Daoy (cell line): Measurements from ENCODE around the gene ITGB3. TPM values are rescaled to one million over a fixed set of nuclear protein-coding genes. Genes with fewer than 3 reads are reported as not detected.
A peak's percentile ranks its signal among the peaks of the same experiment; 100 is the strongest.

Experiments
- DNase-seq: peaks from one replicate; pipeline ENCODE4 v3.0.0-alpha.2; 2015; ENCODE audit warnings: low read depth
- total RNA-seq: library from RNA; depleted of rRNA; stranded (reverse); fragments of >200 nt; shearing (Covaris generic); gene quantifications from 2 replicates; pipeline ENCODE4 v1.2.3, GENCODE V29; 2014; rRNA removed

Gene ITGB3
- total RNA-seq, 1 experiment from 2014 or later, result 15.1 TPM

- no peak for DNase-seq
Measured at GRCh38 chr17:47332287-47332686, 78.7 kb downstream of the ITGB3 start.

GRCh38 chr17:47335101-47335936 is 81.7 kb downstream of the ITGB3 start:
- DNase-seq, result no peak

GRCh38 chr17:47338026-47338425 is 84.4 kb downstream of the ITGB3 start:
- DNase-seq, result peak; percentile 26

- DNase-seq, result no peak
Measured at GRCh38 chr17:47352848-47353247, 99.2 kb downstream of the ITGB3 start.

GRCh38 chr17:47358652-47359051 is 105.0 kb downstream of the ITGB3 start:
- DNase-seq, result no peak

Other genes with a start within 250 kb of the ITGB3 start
- gene CDC27, start 64.5 kb upstream of the ITGB3 start, total RNA-seq, result 79.9 and 117 TPM in 2 replicates
- gene MYL4, start 44.5 kb upstream of the ITGB3 start, total RNA-seq, result not detected in 2 replicates
- gene EFCAB13, start 70.1 kb downstream of the ITGB3 start, total RNA-seq, result 0.03 and 0.74 TPM in 2 replicates